ENCODE measurements around the gene CFAP107. TPM values are rescaled to one million over a fixed set of nuclear protein-coding genes. Genes with fewer than 3 reads are reported as not detected.
"Not testable (repeated sequence)": the region's sequence is repeated elsewhere in the genome, so short reads cannot be mapped to it uniquely, and the experiment has no call there.

Gene CFAP107
- total RNA-seq, 2 donors from 2014 or later, result not detected

DNA sequence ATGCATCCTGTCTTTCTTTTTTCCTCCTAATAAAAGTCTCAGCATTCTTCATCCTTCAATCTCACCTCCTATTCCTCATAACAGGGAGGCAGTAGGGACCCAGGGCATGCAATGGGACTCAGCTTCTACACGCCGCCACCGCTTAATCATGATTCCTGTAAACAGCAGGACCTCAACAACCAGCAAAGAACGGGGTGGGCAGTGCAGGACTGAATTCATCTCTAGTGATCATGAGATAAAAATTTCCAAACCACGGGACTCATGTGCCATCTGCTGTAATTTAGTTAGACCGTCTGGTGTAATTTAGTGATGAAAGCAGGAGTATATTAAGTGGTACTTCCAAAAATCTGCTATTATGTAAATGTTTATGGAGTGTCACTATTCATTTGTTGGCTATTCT is 32.9 kb downstream of the CFAP107 start:
- H3K27ac Mint-ChIP-seq, result no peak overlapping the region
- H3K4me1 Mint-ChIP-seq, result no peaks in the 10 kb centered on the region
- H3K36me3 Mint-ChIP-seq (ENCODE audit: low read depth), result no peaks in the 10 kb centered on the region
- no peak overlapping the region for H3K4me3 Mint-ChIP-seq
- ATAC-seq (replicated peaks), result no peak
- H3K9me3 Mint-ChIP-seq, result peaks cover 3% of the 10 kb centered on the region
- peaks cover 22% of the 10 kb centered on the region for H3K27me3 Mint-ChIP-seq

DNA sequence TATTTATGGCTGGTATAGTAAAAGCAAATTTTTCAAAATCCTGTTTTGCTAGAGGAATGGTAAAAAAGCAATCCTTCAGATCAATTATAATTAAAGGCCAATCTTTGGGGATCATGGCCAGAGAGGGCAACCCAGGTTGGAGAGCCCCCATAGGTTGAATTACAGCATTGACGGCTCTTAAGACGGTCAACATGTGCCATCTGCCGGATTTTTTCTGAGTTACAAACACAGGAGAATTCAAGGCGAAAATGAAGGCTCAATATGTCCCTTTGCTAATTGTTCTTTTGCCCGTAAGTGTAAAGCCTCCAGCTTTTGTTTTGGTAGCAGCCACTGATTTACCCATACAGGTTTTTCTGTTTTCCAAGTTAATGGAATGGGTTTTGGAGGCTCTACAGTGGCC is 35.5 kb downstream of the CFAP107 start:
- H3K27ac Mint-ChIP-seq; H3K4me3 Mint-ChIP-seq; H3K36me3 Mint-ChIP-seq (ENCODE audit: low read depth); H3K4me1 Mint-ChIP-seq; ATAC-seq (replicated peaks): not testable (repeated sequence)
- peaks cover 22% of the 10 kb centered on the region for H3K27me3 Mint-ChIP-seq
- peaks cover 11% of the 10 kb centered on the region for H3K9me3 Mint-ChIP-seq

DNA sequence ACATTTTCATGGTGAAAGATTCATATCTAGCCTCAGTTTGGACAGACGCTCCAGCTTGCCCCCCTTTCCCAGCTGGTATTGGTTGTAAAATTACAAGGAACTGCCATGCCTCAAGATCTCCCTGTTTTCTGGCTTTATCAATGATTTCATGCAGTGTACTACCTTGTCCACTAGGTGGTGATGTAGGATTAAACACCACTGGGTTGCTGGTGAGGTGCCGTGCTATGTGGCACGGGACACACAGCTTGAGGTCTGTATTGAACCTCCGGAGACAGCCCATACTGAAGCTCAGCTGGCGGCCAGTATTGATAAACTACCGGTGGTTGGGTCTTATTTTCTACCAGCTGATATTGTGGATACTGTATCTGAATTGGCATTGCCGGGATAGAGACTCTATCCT is 37.8 kb downstream of the CFAP107 start:
- H3K4me3 Mint-ChIP-seq; H3K4me1 Mint-ChIP-seq; ATAC-seq (replicated peaks); H3K27ac Mint-ChIP-seq; H3K36me3 Mint-ChIP-seq (ENCODE audit: low read depth); H3K27me3 Mint-ChIP-seq: not testable (repeated sequence)
- H3K9me3 Mint-ChIP-seq, result peaks cover 11% of the 10 kb centered on the region

DNA sequence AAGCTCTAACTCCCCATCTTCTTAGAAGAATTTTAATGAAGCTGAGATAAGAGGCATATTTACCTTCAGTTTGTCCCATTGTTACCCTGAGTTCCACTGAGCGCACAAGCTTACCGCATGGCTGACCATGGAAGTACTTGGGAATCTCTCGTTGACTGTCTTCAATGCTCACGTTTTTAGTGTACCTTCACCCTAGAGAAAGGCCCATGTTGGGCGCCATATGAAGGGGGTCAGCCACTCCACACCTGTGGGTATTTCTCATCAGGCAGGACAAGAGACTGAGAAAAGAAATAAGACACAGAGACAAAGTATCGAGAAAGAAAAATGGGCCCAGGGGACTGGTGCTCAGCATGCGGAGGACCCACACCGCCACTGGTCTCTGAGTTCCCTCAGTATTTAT is 38.7 kb downstream of the CFAP107 start:
- H3K36me3 Mint-ChIP-seq (ENCODE audit: low read depth); ATAC-seq (replicated peaks); H3K27me3 Mint-ChIP-seq; H3K27ac Mint-ChIP-seq; H3K4me1 Mint-ChIP-seq; H3K4me3 Mint-ChIP-seq: not testable (repeated sequence)
- peaks cover 11% of the 10 kb centered on the region for H3K9me3 Mint-ChIP-seq

DNA sequence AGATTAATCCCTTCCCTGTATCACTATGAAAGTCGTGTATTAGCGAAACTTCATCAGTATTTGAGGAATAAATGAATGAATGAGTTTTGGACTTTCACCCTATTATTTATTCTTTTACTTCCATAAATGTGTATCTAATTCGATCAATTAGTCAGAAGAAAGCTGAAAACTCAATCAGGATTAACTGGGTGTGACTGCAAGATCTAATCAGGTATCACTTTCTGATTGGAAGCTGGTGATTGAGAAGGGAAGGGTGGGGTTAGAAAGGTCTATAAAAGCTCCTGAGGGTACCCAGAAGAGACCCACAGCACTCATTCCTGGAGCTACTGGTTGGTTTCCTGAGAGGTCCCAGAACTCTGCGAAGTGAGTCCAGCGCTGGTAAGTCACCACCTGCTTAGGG is 45.1 kb downstream of the CFAP107 start, which contains the start of gene PRAMEF1:
TSS of gene PRAMEF1 (plus strand) at position 301 of the 400 bp plus-strand sequence. CDS start 1,831 bp downstream, outside the sequence.
- H3K27ac Mint-ChIP-seq; H3K4me3 Mint-ChIP-seq; H3K9me3 Mint-ChIP-seq; H3K36me3 Mint-ChIP-seq (ENCODE audit: low read depth); H3K4me1 Mint-ChIP-seq; ATAC-seq (replicated peaks); H3K27me3 Mint-ChIP-seq: not testable (repeated sequence)

DNA sequence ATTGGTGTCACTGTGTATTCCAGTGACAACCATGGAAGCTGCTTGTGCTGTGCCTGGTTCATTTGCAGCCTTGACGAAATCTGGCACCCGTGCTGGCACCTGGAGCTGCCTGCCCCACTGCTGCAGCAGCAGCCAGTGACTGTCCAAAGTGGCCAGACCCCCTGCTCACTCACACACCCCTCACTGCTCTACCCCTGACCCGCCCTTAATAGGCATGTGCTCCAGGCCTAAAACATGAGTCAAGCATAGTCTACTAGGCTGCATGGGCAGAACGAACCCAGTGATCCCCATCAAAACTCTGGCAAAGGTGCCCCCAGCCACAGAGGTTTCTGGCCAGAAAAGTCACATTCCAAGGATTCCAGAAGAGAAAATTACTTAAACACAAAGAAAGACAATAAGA is 52.9 kb downstream of the CFAP107 start:
- H3K9me3 Mint-ChIP-seq, result peaks cover 4% of the 10 kb centered on the region
- H3K36me3 Mint-ChIP-seq (ENCODE audit: low read depth), result no peaks in the 10 kb centered on the region
- no peak overlapping the region for H3K4me3 Mint-ChIP-seq
- no peak overlapping the region for H3K27ac Mint-ChIP-seq
- H3K27me3 Mint-ChIP-seq, result peaks cover 3% of the 10 kb centered on the region
- ATAC-seq (replicated peaks), result no peak
- H3K4me1 Mint-ChIP-seq, result no peaks in the 10 kb centered on the region

DNA sequence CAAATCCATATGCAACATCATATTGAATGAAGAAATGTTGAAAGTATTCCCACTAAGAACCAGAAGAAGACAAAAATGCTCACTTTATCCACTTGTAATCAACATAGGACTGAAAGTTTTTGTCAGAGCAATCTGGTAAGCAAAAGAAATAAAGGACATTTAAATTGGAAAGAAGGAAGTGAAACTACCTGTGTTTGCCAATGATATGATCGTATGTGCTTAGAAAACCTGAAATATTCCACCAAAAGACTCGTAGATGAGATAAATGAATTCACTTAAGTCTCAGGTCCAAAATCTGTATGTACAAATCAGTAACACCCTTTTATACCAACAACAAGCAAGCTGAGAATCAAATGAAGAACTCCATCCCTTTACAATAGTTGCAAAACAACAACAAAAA is 53.7 kb downstream of the CFAP107 start:
- Mint-ChIP-seq H3K27ac (no peak overlapping the region), H3K27me3 (peaks cover 8% of the 10 kb centered on the region), H3K9me3 (peaks cover 6% of the 10 kb centered on the region), H3K36me3 (ENCODE audit: low read depth) (no peaks in the 10 kb centered on the region), H3K4me3 (no peak overlapping the region), H3K4me1 (no peaks in the 10 kb centered on the region)
- no peak for ATAC-seq (replicated peaks)

DNA sequence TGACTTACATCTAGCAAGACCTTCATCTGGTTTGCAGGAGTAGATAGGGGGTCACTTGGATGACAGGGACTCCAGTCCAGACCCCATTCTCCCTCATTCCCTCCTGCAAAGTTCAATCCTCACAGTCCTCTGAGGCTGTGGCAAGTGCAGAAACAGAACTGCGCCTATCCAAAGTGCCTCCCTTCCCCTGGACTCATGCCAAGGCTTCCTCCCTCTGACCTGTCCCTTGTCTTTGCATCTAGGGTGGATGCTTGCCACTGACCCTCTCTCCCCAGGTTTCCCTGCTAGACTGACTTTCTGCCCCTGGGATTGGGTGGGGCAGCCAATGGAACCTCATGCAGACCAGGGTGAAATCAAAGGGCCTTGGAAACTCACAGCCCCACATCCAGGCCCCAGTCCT is 63.9 kb downstream of the CFAP107 start:
- H3K36me3 Mint-ChIP-seq (ENCODE audit: low read depth), result no peaks in the 10 kb centered on the region
- H3K27me3 Mint-ChIP-seq, result peaks cover 37% of the 10 kb centered on the region
- no peaks in the 10 kb centered on the region for H3K4me1 Mint-ChIP-seq
- no peak for ATAC-seq (replicated peaks)
- peaks cover 6% of the 10 kb centered on the region for H3K9me3 Mint-ChIP-seq
- no peak overlapping the region for H3K4me3 Mint-ChIP-seq
- no peak overlapping the region for H3K27ac Mint-ChIP-seq

DNA sequence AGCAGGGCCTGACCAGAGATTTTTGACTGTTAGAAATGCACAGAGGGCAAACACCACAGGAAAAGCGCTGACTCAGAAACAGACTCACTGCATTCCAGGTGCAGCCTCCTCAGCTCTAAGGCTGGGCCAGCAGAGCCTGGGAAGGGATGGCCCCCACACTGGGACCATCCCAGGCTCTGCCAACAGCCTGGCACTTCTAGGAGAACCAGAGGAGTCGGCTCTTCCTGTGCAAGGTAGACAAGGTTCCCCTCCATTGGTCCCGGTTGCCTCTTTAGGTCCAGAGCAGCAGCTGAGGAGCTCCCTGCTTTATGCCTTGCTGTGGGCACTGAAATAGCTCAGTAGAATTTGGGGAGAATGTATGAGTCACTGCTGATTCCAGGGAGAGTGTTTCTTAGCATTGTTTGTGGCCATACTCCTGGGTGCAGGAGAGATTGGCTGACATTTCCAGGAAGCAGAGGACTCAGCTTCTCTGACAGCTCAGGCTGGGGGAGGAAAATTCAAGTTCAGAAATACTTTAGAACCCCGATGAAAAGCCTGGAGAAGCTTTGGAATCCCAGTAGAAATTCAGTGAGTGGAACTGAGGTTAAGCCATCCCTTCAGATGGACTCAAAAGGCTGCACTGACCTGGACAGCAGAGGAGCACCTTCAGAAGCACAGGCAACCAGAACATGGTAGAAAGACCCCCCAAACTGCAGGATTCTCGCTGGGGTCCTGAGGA is 64.8 kb downstream of the CFAP107 start:
- Mint-ChIP-seq H3K36me3 (ENCODE audit: low read depth) (no peaks in the 10 kb centered on the region), H3K4me1 (no peaks in the 10 kb centered on the region), H3K27me3 (peaks cover 35% of the 10 kb centered on the region), H3K4me3 (no peak overlapping the region), H3K27ac (no peak overlapping the region), H3K9me3 (no peaks in the 10 kb centered on the region)
- ATAC-seq (replicated peaks), result no peak

DNA sequence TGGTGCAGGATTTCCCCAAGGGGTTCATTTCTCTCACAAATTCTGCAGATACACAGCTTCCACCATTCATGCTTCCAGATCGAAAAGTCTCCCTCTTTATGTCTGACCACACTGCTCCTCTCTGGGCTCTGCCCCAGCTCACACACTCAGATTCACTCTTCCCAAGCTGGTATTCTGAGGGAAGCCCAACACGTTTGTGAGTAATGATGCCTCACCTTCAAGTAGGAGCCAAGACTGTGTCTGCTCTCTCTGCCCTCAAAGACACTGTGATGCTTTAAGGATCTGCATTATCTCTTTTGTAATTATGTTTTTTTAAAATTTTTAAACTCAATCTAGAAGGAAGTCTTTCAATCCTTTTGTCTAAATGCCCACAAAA is 65.4 kb downstream of the CFAP107 start:
- Mint-ChIP-seq H3K4me1 (no peaks in the 10 kb centered on the region), H3K36me3 (ENCODE audit: low read depth) (no peaks in the 10 kb centered on the region), H3K27me3 (peaks cover 34% of the 10 kb centered on the region), H3K27ac (no peak overlapping the region), H3K9me3 (no peaks in the 10 kb centered on the region), H3K4me3 (no peak overlapping the region)
- ATAC-seq (replicated peaks), result no peak

Other genes starting within 250 kb of the CFAP107 start
- gene DHRS3, start 128.0 kb upstream of the CFAP107 start, total RNA-seq, result 10 to 100 TPM; 15.9 to 97.8 TPM
- gene AADACL4, start 102.1 kb upstream of the CFAP107 start, total RNA-seq, result not detected
- gene AADACL3, start 30.1 kb upstream of the CFAP107 start, total RNA-seq, result not detected
- gene PRAMEF12, start 27.5 kb downstream of the CFAP107 start, total RNA-seq, result not detected
- not detected for gene PRAMEF1, start 45.2 kb downstream of the CFAP107 start, total RNA-seq
- not detected for gene PRAMEF11, start 85.2 kb downstream of the CFAP107 start, total RNA-seq
- gene HNRNPCL1, start 102.5 kb downstream of the CFAP107 start, total RNA-seq, result not detected
- not detected for gene PRAMEF2, start 110.9 kb downstream of the CFAP107 start, total RNA-seq
- gene PRAMEF4, start 140.0 kb downstream of the CFAP107 start, total RNA-seq, result not detected
- not detected for gene PRAMEF10, start 152.1 kb downstream of the CFAP107 start, total RNA-seq
- not detected for gene PRAMEF7, start 170.4 kb downstream of the CFAP107 start, total RNA-seq
- gene PRAMEF6, start 201.4 kb downstream of the CFAP107 start, total RNA-seq, result not detected

Data from activated T-helper 17 cell treated with anti-CD3 and anti-CD28 coated beads, Interleukin-2, amount 50 U/mL, for 72 hours (primary cell).